Measurements from ENCODE around the gene DNAJA3. TPM values are rescaled to one million over a fixed set of nuclear protein-coding genes. Genes with fewer than 3 reads are reported as not detected.

Gene DNAJA3
- total RNA-seq, 1 experiment from 2014 or later: 56.2 TPM

DNA sequence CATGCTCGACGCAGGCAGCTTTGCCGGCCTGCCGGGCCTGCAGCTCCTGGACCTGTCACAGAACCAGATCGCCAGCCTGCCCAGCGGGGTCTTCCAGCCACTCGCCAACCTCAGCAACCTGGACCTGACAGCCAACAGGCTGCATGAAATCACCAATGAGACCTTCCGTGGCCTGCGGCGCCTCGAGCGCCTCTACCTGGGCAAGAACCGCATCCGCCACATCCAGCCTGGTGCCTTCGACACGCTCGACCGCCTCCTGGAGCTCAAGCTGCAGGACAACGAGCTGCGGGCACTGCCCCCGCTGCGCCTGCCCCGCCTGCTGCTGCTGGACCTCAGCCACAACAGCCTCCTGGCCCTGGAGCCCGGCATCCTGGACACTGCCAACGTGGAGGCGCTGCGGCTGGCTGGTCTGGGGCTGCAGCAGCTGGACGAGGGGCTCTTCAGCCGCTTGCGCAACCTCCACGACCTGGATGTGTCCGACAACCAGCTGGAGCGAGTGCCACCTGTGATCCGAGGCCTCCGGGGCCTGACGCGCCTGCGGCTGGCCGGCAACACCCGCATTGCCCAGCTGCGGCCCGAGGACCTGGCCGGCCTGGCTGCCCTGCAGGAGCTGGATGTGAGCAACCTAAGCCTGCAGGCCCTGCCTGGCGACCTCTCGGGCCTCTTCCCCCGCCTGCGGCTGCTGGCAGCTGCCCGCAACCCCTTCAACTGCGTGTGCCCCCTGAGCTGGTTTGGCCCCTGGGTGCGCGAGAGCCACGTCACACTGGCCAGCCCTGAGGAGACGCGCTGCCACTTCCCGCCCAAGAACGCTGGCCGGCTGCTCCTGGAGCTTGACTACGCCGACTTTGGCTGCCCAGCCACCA lies 44.4 kb upstream of the DNAJA3 start:
- no peak overlapping the region for H2AK5ac ChIP-seq (ENCODE audit: insufficient read length, low read length)
- no peak overlapping the region for H3K14ac ChIP-seq (ENCODE audit: insufficient read depth, low read length)
- no peak overlapping the region for H4K5ac ChIP-seq (ENCODE audit: insufficient read length, low read depth, low read length)
- H3K27me3 Mint-ChIP-seq (ENCODE audit: low read depth): no peaks in the 10 kb centered on the region
- H3K79me1 ChIP-seq (ENCODE audit: insufficient read depth, low read depth, low read length, poor library complexity, severe bottlenecking): no peaks in the 10 kb centered on the region
- no peaks in the 10 kb centered on the region for H4K20me1 ChIP-seq (ENCODE audit: control insufficient read depth, insufficient read depth, insufficient read length)
- no peak overlapping the region for H3K18ac ChIP-seq (ENCODE audit: insufficient read length, low read depth, low read length)
- no peaks in the 10 kb centered on the region for H3K23me2 ChIP-seq (ENCODE audit: insufficient read length, low read depth, low read length, poor library complexity, severe bottlenecking)
- no peaks in the 10 kb centered on the region for H3K9me3 ChIP-seq (ENCODE audit: control insufficient read depth, low read depth, low read length)
- no peak overlapping the region for H3K9ac ChIP-seq (ENCODE audit: extremely low read depth, insufficient read length, low read length)
- no peak overlapping the region for H3K23ac ChIP-seq (ENCODE audit: insufficient read length, low read depth, low read length)
- H2BK15ac ChIP-seq (ENCODE audit: low read depth, low read length): no peak overlapping the region
- no peaks in the 10 kb centered on the region for H3K79me2 ChIP-seq (ENCODE audit: insufficient read depth, low read length)
- H3T11ph ChIP-seq (ENCODE audit: low read length): no peak overlapping the region
- no peak overlapping the region for H2AFZ ChIP-seq (ENCODE audit: low read length)
- H4K8ac ChIP-seq (replicated peaks; ENCODE audit: insufficient read length, low read depth, low read length): no peak overlapping the region
- H2BK12ac ChIP-seq (ENCODE audit: insufficient read length, low read depth, low read length): no peak overlapping the region
- H2BK5ac ChIP-seq (ENCODE audit: insufficient read length, low read length): no peak overlapping the region
- H3K9me3 Mint-ChIP-seq: no peaks in the 10 kb centered on the region
- H2BK120ac ChIP-seq (ENCODE audit: low read depth, low read length, poor library complexity, severe bottlenecking): no peak overlapping the region
- TF ChIP-seq, protein P1, sequence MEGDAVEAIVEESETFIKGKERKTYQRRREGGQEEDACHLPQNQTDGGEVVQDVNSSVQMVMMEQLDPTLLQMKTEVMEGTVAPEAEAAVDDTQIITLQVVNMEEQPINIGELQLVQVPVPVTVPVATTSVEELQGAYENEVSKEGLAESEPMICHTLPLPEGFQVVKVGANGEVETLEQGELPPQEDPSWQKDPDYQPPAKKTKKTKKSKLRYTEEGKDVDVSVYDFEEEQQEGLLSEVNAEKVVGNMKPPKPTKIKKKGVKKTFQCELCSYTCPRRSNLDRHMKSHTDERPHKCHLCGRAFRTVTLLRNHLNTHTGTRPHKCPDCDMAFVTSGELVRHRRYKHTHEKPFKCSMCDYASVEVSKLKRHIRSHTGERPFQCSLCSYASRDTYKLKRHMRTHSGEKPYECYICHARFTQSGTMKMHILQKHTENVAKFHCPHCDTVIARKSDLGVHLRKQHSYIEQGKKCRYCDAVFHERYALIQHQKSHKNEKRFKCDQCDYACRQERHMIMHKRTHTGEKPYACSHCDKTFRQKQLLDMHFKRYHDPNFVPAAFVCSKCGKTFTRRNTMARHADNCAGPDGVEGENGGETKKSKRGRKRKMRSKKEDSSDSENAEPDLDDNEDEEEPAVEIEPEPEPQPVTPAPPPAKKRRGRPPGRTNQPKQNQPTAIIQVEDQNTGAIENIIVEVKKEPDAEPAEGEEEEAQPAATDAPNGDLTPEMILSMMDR (conservative IDR thresholded peaks at IDR 0.05): no peak
- peaks cover 3% of the 10 kb centered on the region; the same call in 1 of the 2 replicates for H3K4me1 ChIP-seq (ENCODE audit: insufficient read depth, low read length)
- H3K4me3 Mint-ChIP-seq: no peak overlapping the region
- H3K4me2 ChIP-seq (ENCODE audit: insufficient read depth, insufficient read length, low read length): no peak overlapping the region
- H3K27me3 ChIP-seq (ENCODE audit: insufficient read depth, low read length): no peaks in the 10 kb centered on the region
- peaks cover 0 to 3% (median 2%) of the 10 kb centered on the region in 3 experiments; a peak in 4 of 7 replicates for H3K36me3 Mint-ChIP-seq (ENCODE audit: insufficient read depth in 1 of 3, low read depth in 3 of 3)
- H3K56ac ChIP-seq (ENCODE audit: insufficient read length, low read depth, low read length): no peak overlapping the region
- no peak for DNase-seq
- no peak overlapping the region for H3K27ac ChIP-seq (ENCODE audit: insufficient read length, low read depth, low read length)
- no peak overlapping the region for H4K91ac ChIP-seq (ENCODE audit: insufficient read length, low read depth, low read length)
- no peak overlapping the region for H2BK20ac ChIP-seq (ENCODE audit: low read depth, low read length, poor library complexity, severe bottlenecking)
- no CpG with 5 or more reads among the region's 59 CpGs for WGBS (ENCODE audit: extremely low coverage, insufficient read length, low lambda C conversion rate)
- H3K4me1 Mint-ChIP-seq: peaks cover 16 to 34% of the 10 kb centered on the region in 2 experiments
- H3K27ac Mint-ChIP-seq: 0 out of 7 replicates have a peak overlapping the region, but pooled peaks of 1 of the 3 experiments have one; percentile 48
- no peak overlapping the region for H3K4ac ChIP-seq (ENCODE audit: low read depth, low read length)

All from H9 (cell line).